Large intestine (tissue), 3 donors: ENCODE data around the gene CEP83. TPM values are rescaled to one million over a fixed set of nuclear protein-coding genes. Genes with fewer than 3 reads are reported as not detected.

ENCODE experiments used
- DNase-seq, 2 donors: peaks; one replicate each; pipeline versions ENCODE4 v3.0.0 to v3.0.0-alpha.2; 2013
- H3K27ac ChIP-seq: one replicate; pipeline ENCODE4 v1.5.1; 2013; ENCODE audit warnings: low read length
- H3K27me3 ChIP-seq: 2 replicates; pipeline ENCODE4 v1.6.1; 2013; ENCODE audit warnings: low read length; ENCODE audit not compliant: control insufficient read depth, insufficient read depth
- H3K36me3 ChIP-seq: 2 replicates; pipeline ENCODE4 v1.6.1; 2013; ENCODE audit warnings: low read length; ENCODE audit not compliant: control insufficient read depth, insufficient read depth
- H3K4me1 ChIP-seq: one replicate; pipeline ENCODE4 v1.6.1; 2013; ENCODE audit warnings: low read length; ENCODE audit not compliant: control insufficient read depth, insufficient read depth
- H3K4me3 ChIP-seq: one replicate; pipeline ENCODE4 v1.5.1; 2013; ENCODE audit warnings: low read length
- H3K9me3 ChIP-seq: one replicate; pipeline ENCODE4 v1.6.1; 2013; ENCODE audit warnings: mild to moderate bottlenecking, low read depth, low read length, moderate library complexity; ENCODE audit not compliant: control insufficient read depth
- WGBS: methylation state at CpG from one replicate; pipeline ENCODE4 v1.1.5; 2013; ENCODE audit warnings: low lambda C conversion rate; ENCODE audit not compliant: insufficient coverage; 5-methylcytosine and 5-hydroxymethylcytosine counted together
- polyA plus RNA-seq: library from polyadenylated mRNA; unstranded; fragments of 120-200 nt; gene quantifications from one replicate; pipeline ENCODE4 v1.2.1, GENCODE V29; 2013

CEP83 gene
- polyA plus RNA-seq, 1 donor: 20.3 TPM

GRCh38 chr12:94384030-94384429 lies 75.6 kb downstream of the CEP83 start:
- H3K4me1 ChIP-seq: no peaks in the 10 kb centered on the region
- H3K4me3 ChIP-seq: no peak overlapping the region
- no peak for DNase-seq
- H3K9me3 ChIP-seq: peaks cover 3% of the 10 kb centered on the region
- no peak overlapping the region for H3K27ac ChIP-seq
- peaks cover 6% of the 10 kb centered on the region for H3K36me3 ChIP-seq
- H3K27me3 ChIP-seq: no peaks in the 10 kb centered on the region

GRCh38 chr12:94380507-94380906 lies 79.2 kb downstream of the CEP83 start:
- Histone ChIP-seq H3K4me1 (no peaks in the 10 kb centered on the region), H3K9me3 (peaks cover 3% of the 10 kb centered on the region), H3K27ac (no peak overlapping the region), H3K36me3 (peaks cover 9% of the 10 kb centered on the region), H3K27me3 (no peaks in the 10 kb centered on the region), H3K4me3 (no peak overlapping the region)
- WGBS: no CpG with 5 or more reads among the region's 2 CpGs
- DNase-seq: peak in 1 of 2 donors; percentile 12

- Histone ChIP-seq H3K27me3 (no peaks in the 10 kb centered on the region), H3K27ac (no peak overlapping the region), H3K9me3 (peaks cover 3% of the 10 kb centered on the region), H3K4me1 (no peaks in the 10 kb centered on the region), H3K4me3 (no peak overlapping the region), H3K36me3 (peaks cover 8% of the 10 kb centered on the region)
- DNase-seq: no peak
- WGBS: 100% methylated on average over 2 of the region's 3 CpGs
Observed at GRCh38 chr12:94379479-94380113, 80.1 kb downstream of the CEP83 start.

DNA sequence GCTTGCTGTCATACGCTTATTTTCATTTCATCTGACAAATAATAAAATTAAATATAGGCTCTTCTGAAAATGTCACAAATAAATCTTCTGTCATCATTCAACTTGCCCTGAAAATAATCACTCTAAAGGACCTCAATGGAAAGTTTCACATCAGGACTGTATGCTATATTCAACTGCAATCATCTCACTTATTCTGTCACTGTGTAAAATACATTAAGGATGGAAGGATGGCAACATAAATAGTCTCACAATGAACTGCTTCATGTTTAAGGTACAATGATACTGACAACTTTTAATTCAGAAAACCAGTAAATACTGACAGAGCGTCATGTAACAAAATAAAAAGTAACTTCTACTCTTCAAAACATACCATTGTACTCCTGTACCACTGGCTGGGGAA lies 82.1 kb downstream of the CEP83 start:
- H3K4me1 ChIP-seq: no peaks in the 10 kb centered on the region
- no peaks in the 10 kb centered on the region for H3K9me3 ChIP-seq
- H3K4me3 ChIP-seq: no peak overlapping the region
- peaks cover 8% of the 10 kb centered on the region for H3K36me3 ChIP-seq
- no peak overlapping the region for H3K27ac ChIP-seq
- WGBS: 100% methylated on average over 1 of the region's 2 CpGs
- no peaks in the 10 kb centered on the region for H3K27me3 ChIP-seq
- no peak for DNase-seq

- no peaks in the 10 kb centered on the region for H3K9me3 ChIP-seq
- no peak overlapping the region for H3K4me3 ChIP-seq
- peaks cover 8% of the 10 kb centered on the region for H3K36me3 ChIP-seq
- DNase-seq: no peak
- H3K27me3 ChIP-seq: no peaks in the 10 kb centered on the region
- H3K27ac ChIP-seq: no peak overlapping the region
- WGBS: no CpG with 5 or more reads among the region's 2 CpGs
- H3K4me1 ChIP-seq: no peaks in the 10 kb centered on the region
Observed at GRCh38 chr12:94374124-94374523, 85.5 kb downstream of the CEP83 start.

DNA sequence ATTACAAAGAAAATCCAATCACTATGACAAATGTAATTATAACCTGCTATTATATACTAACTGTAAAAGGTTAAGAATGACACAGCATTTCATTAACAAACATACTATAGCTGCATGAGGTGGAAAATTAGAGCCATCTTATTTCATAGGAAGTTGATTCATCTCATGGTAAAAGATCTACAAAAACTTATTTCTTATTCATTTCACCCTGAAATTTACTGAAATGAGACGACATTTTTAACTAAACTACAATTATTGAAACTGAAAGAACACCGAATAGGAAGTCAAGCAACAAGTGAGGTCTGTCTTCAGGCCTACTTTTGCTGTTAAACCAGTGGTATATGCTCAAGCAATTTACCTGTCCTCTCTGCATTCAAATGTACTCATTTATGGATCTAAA lies 87.2 kb downstream of the CEP83 start:
- H3K27me3 ChIP-seq: no peaks in the 10 kb centered on the region
- H3K9me3 ChIP-seq: no peaks in the 10 kb centered on the region
- whole genome bisulfite sequencing: 80% methylated on average over 1 of the region's 2 CpGs
- H3K36me3 ChIP-seq: peaks cover 5% of the 10 kb centered on the region
- H3K4me3 ChIP-seq: no peak overlapping the region
- H3K4me1 ChIP-seq: no peaks in the 10 kb centered on the region
- no peak for DNase-seq
- H3K27ac ChIP-seq: no peak overlapping the region

DNA sequence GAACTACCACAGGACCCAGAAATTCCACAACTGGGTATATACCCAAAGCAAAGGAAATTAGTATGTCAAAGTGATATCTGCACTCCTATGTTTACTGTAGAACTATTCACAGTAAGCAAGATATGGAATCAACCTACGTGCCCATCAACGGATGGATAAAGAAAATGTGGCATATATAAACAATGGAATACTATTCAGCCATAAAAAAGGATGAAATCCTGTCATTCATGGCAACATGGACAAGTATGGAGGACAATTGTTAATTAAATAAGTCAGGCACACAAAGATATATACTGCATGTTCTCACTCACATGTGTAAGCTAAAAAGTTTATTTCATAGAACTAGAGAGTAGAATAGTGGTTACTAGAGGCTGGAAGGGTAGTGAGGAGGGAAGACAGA lies 97.0 kb downstream of the CEP83 start:
- Histone ChIP-seq H3K9me3 (peaks cover 13% of the 10 kb centered on the region), H3K27ac (no peak overlapping the region), H3K4me1 (no peaks in the 10 kb centered on the region), H3K36me3 (peaks cover 2% of the 10 kb centered on the region), H3K4me3 (no peak overlapping the region), H3K27me3 (no peaks in the 10 kb centered on the region)
- no peak for DNase-seq
- WGBS: no CpG with 5 or more reads among the region's 2 CpGs

DNA sequence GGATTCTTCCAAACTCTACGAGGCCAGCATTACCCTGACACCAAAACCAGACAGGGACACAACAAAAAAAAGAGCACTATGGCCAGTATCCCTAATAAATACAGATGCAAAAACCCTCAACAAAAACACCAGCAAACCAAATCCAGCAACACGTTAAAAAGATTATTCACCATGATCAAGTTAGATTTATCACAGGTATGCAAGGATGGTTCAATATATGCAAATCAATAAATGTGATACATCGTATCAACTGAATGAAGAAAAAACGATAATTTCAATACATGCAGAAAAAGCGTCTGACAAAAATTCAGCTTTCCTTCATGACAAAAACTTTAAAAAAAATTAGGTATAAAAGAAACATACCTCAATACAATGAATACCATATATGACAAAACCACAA lies 99.9 kb downstream of the CEP83 start:
- Histone ChIP-seq H3K36me3 (peaks cover 2% of the 10 kb centered on the region), H3K27ac (no peak overlapping the region), H3K9me3 (peaks cover 13% of the 10 kb centered on the region), H3K4me1 (no peaks in the 10 kb centered on the region), H3K27me3 (no peaks in the 10 kb centered on the region), H3K4me3 (no peak overlapping the region)
- DNase-seq: no peak
- WGBS: 93% methylated on average over 3 of the region's 5 CpGs

GRCh38 chr12:94353130-94353529 lies 106.5 kb downstream of the CEP83 start:
- Histone ChIP-seq H3K4me1 (no peaks in the 10 kb centered on the region), H3K27me3 (no peaks in the 10 kb centered on the region), H3K4me3 (no peak overlapping the region), H3K27ac (no peak overlapping the region), H3K9me3 (peaks cover 34% of the 10 kb centered on the region), H3K36me3 (peaks cover 2% of the 10 kb centered on the region)
- DNase-seq: no peak
- WGBS: no CpG with 5 or more reads among the region's 1 CpG

DNA sequence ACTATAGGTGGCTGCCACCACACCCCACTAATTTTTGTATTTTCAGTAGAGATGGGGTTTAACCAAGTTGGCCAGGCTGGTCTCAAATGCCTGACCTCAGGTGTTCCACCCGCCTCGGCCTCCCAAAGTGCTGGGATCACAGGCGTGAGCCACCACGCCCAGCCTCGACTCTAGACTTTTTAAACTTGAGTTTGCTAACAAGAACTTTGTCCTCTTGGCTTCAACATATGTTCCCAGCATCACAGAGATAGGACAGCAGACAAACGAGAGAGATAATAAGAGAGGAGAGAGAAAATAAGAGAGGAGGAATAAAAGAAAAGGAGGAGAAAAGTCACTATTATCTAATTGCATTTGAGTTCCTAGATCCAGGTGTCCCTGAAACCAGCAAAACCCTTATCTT lies 119.1 kb downstream of the CEP83 start:
- H3K36me3 ChIP-seq: peaks cover 4% of the 10 kb centered on the region
- no peaks in the 10 kb centered on the region for H3K27me3 ChIP-seq
- H3K4me1 ChIP-seq: peaks cover 14% of the 10 kb centered on the region
- no peak overlapping the region for H3K4me3 ChIP-seq
- peaks cover 2% of the 10 kb centered on the region for H3K9me3 ChIP-seq
- DNase-seq: peak; percentile 34 to 60
- WGBS: 57% methylated on average over 1 of the region's 6 CpGs
- peak overlapping the region; percentile 45 for H3K27ac ChIP-seq

- Histone ChIP-seq H3K9me3 (peaks cover 2% of the 10 kb centered on the region), H3K27ac (peak overlapping the region; percentile 86), H3K36me3 (no peaks in the 10 kb centered on the region), H3K27me3 (no peaks in the 10 kb centered on the region), H3K4me1 (peaks cover 14% of the 10 kb centered on the region), H3K4me3 (no peak overlapping the region)
- WGBS: 31% methylated on average over 3 of the region's 4 CpGs
- peak; percentile 48 to 83 for DNase-seq
Observed at GRCh38 chr12:94338006-94338794, 121.5 kb downstream of the CEP83 start.
